ENCODE data around the gene ANKRD61.
A peak's percentile ranks its signal among the peaks of the same experiment; 100 is the strongest.
"Not testable (repeated sequence)": the region's sequence is repeated elsewhere in the genome, so short reads cannot be mapped to it uniquely, and the experiment has no call there.

Gene ANKRD61

GRCh38 chr7:6030988-6031387 is at the start of gene ANKRD61:
ANKRD61 (plus strand) TSS chr7:6031376; CDS start chr7:6031376, 0 bp downstream.
- no peak for DNase-seq

- DNase-seq, result not testable (repeated sequence)
Observed at GRCh38 chr7:5987061-5987460, 44.1 kb upstream of the ANKRD61 start.

DNA sequence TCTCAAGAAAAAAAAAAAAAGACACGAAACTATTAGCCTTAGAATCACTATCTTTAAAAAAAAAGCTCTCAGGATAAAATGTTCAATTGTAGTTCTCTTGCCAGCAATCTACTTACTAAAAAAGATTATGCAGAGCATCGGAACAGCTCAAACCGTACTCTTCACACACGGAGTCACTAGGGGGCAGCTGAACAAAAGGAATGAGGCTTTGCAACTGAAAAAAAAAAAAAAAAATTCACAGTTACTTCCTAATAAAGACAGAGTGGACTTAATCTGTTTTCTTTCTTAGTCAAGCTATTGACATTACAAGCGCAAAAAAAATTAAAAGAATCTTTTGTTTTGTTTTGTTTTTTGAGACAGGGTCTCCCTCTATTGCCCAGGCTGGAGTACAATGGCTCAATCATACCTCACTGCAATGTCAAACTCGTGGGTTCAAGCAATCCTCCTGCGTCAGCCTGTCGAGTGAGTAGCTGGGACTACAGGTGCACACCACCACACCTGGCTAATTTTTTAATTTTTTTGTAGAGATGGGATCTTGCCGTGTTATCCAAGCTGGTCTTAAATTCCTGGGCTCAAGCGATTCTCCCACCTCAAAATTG is 33.9 kb upstream of the ANKRD61 start:
- peak; percentile 36 for DNase-seq

DNA sequence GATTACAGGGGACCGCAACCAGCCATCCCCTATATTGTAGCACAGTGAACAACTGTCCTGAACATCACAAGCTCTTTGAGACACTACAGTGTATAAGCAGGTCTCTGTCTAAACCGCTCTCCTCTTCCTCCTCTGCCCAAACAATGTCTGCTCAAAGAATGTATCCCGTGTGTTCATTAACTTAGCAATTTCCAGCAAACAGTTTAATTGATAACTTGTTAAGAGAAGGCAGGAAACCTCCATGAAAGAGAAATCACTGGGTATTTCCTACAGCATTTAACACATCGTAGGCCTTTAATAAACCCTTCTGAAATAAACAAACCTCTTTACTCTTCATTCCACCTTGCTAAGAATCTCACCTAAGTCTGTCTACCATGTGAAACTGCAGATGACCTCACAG is 23.8 kb upstream of the ANKRD61 start:
- DNase-seq, result no peak

DNA sequence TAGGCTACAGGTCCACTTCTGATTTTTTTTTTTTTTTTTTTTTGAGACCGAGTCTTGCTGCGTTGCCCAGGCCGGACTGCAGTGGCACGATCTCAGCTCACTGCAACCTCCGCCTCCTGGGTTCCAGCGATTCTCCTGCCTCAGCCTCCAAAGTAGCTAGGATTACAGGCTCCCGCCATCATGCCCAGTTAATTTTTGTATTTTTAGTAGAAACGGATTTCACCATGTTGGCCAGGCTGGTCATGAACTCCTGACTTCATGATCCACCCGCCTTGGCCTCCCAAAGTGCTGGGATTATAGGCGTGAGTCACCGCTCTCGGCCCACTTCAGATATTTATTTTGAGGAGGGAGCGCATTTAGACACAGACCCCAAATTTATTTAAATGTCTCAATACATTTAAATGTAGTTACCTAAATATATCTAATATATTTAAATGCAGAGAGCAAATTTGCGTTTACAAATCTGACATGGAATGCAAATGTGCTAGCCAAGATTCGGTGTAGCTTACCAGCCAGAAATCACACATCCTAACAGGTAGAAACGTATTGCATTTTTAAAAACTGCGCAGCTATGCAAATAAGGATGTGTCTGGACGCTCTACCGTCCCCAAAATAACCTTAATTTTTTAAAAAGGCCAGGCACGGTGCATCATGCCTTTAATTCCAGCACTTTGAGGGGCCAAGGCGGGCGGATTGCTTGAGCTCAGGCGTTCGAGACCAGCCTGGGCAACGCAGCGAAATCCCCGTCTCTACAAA is 23.2 kb upstream of the ANKRD61 start:
- DNase-seq, result not testable (repeated sequence)

- peak; percentile 96 for DNase-seq
Observed at GRCh38 chr7:6008668-6009611, 22.2 kb upstream of the ANKRD61 start, which contains the start of the genes AIMP2 and PMS2. AIMP2 (plus strand) TSS chr7:6009272; CDS start chr7:6009364, 92 bp downstream. PMS2 (minus strand) TSS chr7:6009049; CDS start chr7:6009019, 30 bp downstream.

DNA sequence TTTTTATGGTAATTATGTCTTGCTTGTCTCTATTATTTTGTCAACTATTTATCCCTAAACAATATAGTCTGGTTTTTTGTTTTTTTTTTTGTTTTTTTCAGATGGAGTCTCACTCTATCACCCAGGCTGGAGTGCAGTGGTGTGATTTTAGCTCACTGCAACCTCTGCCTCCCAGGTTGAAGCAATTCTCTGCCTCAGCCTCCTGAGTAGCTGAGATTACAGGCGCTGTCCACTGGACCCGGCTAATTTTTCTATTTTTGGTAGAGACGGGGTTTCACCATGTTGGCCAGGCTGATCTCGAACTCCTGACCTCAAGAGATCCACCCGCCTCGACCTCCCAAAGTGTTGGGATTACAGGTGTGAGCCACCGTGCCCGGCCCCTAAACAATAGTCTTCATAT is 20.8 kb upstream of the ANKRD61 start:
- DNase-seq, result not testable (repeated sequence)

DNA sequence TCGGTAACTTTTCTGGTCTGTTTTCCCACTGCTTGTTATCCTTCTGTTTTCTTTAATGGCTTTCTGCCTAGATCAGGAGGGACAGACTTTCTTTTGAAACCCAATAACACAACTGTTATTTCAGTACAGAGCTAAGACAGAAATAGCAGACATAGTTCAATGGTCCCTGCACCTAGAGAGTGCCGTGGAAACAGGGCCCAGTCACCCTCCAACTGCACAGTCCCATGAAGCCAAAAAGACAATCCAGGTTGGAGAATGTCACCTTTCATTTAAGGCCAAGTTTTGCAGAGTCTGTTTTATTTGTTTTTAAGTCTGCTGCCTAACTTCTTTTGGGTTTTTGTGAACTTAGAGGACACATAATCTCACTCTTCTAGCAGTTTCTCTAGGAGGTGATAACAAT is 19.6 kb upstream of the ANKRD61 start:
- no peak for DNase-seq

DNA sequence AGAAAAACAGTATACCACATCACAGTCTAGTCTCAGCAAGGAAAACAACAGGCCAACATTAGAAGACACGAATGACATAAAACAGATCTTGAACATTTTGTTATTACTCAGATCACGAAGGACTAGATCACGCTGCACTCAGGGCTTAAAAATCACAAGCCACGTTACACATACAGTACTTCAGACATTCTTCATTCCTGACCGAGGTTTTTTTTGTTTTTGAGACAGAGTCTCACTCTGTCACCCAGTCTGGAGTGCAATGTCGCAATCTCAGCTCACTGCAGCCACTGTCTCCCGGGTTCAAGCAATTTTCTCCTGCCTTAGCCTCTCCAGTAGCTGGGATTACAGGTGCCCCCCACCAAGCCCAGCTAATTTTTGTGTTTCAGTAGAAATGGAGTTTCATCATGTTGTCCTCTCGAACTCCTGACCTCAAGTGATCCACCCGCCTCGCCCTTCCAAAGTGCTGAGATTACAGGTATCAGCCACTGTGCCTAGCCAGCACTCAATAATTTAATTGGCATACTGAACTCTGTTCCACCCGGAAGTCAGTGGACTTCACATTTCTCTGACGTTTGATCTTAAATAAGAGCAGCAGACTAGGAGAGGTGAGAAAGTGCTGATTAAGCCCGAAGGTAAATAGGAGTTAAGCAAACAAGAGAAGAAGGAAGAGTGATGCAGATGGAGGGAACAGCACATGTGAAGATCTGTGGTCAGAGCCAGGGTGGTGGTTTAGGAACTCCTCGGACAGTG is 18.6 kb upstream of the ANKRD61 start:
- no peak for DNase-seq

DNA sequence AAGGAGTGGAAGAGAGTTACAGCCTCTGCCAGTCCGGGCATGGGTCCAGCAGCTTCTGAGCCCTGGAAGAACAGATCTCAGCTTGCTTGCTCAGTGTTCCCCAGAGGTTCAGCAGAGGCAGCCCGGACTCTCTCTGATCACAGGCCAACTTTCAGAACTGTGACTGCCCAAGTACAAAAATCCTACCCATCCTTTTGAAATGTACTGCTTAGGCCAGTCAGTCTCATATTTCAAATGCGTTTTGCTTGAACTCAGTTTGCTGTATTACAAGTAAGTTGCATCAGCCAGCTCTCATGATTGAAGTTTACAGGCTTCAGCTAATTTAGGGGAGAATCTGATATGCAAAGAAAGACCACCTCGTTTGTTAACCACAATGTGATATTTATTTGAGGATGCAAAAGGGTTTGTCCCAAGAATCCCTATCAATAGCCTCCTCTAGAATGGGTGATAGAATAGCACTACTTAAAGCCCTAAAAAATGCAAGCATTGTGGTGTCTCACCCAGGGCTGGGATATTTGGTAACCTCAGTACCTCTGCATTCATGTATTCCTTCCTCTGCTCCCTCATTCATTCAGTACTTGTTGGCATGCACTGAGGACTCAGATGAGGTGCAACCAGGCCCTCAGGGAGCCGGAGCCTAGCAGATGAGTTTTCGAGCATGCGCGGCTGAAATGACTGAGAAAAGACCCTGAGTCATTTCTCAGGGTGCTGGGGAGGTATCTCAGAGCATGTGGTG is 15.1 kb upstream of the ANKRD61 start:
- no peak for DNase-seq

GRCh38 chr7:6016653-6016966 is 14.6 kb upstream of the ANKRD61 start:
- DNase-seq, result no peak

DNA sequence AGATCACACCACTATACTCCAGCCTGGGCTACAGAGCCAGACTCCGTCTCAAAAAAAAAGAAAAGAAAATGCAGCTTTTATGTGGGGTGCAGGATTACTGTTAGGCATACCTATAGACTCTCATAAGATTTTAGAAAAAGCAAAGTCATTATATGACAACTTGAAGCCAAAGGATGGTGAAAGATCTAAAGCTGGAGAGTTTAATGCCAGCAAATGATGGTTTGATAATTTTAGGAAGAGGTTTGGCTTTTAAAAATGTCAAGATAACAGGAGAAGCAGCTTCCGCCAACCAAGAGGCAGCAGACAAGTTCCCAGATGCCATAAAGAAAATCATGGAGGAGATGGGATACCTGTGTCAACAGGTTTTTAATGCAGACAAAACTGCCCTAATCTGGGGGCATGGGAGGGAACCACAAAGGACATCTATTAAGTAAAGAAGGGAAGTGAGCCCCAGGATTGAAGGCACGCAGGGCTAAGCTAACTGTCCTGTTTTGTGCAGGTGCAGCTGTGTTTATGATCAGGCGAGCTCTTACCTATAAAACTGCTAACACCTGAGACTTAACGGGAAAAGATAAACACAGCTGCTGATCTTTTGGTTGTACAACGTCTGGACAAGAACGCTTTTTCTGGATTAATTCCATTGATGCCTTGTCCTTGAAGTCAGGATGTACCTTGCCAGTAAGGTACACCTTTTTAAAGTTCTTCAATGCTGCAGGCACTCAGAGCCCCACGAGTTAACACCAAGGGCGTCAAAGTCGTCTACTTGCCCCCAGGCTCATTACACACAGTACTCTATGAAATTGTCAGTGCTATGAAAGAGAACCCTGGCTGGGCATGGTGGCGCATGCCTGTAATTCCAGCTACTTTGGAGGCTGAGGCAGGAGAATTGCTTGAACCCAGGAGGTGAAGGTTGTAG is 10.5 kb upstream of the ANKRD61 start:
- DNase-seq, result no peak

- DNase-seq, result no peak
Observed at GRCh38 chr7:6022707-6023106, 8.5 kb upstream of the ANKRD61 start.

- DNase-seq, result no peak
Observed at GRCh38 chr7:6023974-6024435, 7.2 kb upstream of the ANKRD61 start.

- DNase-seq, result peak; percentile 34
Observed at GRCh38 chr7:6026011-6026819, 5.0 kb upstream of the ANKRD61 start.

DNA sequence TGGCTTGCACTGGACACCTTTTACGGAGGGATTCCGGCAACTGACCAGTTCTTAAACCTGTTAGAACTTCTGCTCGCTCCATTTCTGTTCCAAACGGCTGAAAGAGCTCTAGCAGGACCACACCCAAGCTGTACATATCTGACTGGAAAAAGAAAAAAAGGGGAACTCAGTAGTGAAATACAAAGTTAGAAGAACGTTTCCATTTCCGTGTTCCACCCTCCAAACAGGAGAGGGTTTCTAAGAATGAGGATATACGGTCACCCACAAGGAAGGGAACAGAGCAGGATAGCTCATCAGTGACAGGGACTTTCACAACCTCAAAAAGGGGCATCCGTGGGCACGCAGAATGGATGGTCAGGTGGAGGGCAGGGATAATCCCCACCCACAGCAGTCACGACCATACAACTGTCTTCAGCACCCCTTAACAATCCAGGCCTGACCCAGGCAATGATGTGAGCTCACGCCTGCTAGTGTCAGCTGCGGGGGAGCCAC is 4.3 kb upstream of the ANKRD61 start:
- no peak for DNase-seq

GRCh38 chr7:6027806-6028365 is 3.3 kb upstream of the ANKRD61 start:
- no peak for DNase-seq

- no peak for DNase-seq
Observed at GRCh38 chr7:6028563-6028962, 2.6 kb upstream of the ANKRD61 start.

DNA sequence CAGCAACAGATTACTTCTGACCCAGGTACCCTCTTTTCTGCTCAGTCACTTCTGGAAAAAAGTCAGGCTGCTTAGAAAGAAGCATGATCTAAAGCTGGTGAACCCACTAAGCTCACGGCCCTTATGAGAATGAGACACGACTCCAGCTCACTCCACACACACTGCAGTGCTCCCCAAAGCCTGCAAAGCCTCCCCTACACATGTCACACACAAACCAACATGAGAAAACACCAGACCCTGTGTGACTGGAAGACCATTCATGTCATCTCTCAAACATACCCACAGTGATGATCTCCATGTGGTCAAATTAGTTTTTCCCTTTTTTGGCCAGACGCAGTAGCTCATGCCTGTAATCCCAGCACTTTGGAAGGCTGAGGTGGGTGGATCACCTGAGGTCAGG is 391 bp downstream of the ANKRD61 start:
- DNase-seq, result no peak
